Daoy (cell line): ENCODE measurements around the gene NUAK1. TPM values are rescaled to one million over a fixed set of nuclear protein-coding genes. Genes with fewer than 3 reads are reported as not detected.
A peak's percentile ranks its signal among the peaks of the same experiment; 100 is the strongest.

Source experiments
- DNase-seq: peaks from one replicate; pipeline ENCODE4 v3.0.0-alpha.2; 2015; ENCODE audit warnings: low read depth
- total RNA-seq: library from RNA; depleted of rRNA; stranded (reverse); fragments of >200 nt; shearing (Covaris generic); gene quantifications from 2 replicates; pipeline ENCODE4 v1.2.3, GENCODE V29; 2014

The NUAK1 gene
- total RNA-seq, 1 experiment from 2014 or later = 31.3 TPM

DNA sequence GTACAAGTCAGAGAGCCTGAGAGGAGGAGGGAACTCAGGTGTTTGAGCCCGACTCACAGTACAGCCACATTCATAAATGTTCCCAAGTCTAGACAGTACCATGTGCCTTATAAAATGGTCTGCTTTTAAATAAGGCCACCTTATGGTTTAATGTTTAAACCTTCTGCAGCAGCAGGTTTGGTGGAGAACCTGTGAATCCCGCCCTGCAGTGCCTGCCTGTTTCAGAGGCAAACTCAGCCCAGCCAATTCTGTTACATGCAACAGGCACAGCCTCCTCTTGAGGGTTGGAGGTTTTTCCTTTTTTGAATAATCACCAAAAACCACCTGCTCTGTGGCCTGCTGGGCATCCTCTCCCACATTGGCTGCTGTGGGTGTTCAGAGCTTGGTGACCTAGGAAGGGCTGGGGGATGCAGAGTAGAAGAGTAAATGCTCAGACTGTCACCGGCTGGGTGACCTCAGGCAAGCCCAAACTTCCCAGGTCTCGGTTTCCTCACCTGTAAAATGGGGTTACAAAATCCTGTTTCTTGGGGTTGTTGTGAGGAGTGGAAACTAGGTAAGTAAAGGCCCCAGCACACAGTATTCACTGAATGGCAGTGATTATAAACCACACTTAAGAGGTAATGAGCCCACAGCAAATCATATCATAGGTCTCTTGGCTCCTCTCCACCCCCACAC, 28.0 kb downstream of the NUAK1 start:
- DNase-seq = no peak

DNA sequence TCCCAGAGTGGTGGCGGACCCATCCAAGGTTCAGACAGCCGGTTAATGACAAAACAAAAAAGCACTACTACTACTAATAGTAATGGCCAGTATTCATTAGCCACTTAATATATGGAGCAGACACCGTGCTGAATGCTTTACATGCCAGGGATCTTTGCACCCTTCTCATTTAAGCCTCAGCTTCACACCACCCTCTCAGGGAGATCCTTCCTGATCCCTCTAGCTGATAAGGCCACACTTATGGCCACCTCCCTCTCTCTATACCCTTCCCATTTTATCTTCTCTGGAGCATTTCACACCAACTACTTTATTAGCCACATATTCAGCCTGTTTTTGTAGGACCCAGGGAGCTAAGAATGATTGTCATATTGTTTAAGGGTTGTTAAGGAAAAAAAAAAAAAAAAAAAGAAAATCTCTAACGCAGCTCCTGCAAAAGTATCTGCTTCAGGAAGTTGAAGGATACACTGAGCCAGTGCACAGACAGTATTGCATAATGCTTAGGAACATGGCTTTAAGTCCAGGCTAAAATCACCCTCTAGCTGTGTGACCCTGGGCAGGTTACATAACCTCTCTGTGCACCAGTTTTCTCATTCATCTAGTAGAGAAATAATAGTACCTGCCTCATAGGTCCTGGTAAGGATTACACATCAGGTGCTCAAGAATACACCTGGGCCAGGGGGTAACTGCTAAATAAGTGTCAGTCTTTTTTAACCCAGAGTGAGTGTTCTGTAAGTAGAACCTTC, 29.4 kb downstream of the NUAK1 start:
- no peak for DNase-seq

DNA sequence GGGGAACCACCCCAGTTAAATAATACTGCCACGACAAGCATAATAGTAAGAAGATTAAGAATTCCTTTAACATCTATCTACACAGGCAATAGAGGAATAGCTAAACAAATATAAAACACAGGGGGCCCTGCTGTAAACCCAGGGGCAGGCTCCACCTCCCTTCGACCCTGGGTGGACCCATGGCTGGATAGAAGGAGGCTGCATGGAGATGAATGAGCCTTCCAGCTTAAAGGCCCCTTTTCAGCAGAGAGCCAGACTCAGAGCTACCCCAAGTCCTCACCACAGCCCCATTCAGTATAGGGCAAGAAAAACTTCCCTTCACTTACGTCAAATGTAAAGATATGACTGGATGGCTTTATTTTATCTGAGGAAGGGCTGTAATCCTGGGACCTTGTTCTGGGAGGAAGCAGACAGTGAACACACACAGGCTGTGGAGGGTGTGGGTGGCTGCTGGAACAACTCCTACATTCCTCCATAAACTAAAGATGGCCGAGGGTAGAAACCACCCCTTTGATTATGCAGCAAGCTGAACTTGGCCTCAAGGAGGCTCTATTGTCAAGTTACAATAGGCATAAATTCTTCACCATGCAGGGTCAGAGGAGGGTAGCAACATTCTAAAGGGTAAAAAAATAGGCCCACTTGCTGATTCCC, 30.4 kb downstream of the NUAK1 start:
- peak; percentile 71 for DNase-seq

- DNase-seq = no peak
Observed at GRCh38 chr12:106107566-106107965, 31.2 kb downstream of the NUAK1 start.

DNA sequence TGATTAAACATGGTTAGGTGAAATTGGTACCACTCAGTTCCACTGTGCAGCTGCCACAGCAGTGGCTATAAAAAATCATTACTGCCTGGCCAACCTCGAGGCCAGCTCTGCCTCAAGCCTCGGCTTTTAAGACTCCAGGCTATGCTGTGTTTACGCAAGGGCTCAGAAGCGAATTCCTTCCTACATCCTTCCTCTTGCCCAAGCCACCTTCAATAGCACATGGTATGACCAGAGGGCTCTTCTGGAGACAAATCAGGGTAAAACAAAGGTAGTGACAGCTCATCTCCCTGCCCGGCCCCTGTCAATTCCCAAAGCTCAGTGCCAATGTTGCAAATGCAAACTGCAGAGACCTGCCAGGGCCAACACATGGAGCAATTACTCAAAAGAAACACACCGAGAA, 31.9 kb downstream of the NUAK1 start:
- DNase-seq = peak; percentile 60

DNA sequence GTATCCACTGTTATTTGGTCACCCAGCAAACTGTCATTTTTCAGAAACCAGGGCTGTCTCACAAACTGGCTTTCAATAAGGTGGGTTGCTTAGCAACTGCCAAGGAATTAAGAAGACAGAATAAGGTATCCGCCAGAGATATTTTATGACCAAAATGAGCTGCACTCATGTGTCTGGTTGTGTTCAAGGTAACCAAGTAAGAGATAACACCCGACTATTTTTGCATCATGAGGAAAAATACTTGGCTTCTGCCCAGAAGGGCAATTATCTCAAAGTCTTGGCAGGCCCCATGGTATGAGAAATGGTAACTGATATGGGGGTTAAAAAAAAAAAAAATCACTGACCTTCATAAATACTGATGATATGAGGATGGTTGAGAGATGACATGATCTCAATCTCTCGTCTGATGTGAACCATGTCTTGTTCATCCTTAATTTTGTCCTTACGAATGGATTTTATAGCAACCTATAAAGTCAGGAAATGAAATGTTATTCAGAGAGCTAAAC, 32.6 kb downstream of the NUAK1 start:
- DNase-seq = peak; percentile 56

DNA sequence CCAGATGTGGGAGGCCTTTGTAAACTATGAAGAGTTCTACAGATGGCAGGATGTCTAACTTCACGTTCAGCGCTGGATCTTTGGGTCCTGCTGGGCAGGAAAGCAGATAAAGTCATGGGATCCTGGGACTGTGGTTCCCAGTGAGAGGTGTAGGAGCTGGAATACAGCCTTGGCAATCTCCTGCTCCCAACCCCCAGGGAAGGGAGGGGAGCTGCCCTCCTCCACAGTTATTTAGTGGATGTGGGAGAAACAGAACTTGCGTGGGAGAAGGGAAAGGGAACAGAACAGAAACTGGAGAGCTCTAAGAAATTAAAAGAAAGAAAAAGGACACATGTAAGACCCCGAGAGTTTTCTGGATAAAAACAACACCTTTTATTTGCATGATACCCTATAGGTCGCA, 37.0 kb downstream of the NUAK1 start:
- DNase-seq = no peak

DNA sequence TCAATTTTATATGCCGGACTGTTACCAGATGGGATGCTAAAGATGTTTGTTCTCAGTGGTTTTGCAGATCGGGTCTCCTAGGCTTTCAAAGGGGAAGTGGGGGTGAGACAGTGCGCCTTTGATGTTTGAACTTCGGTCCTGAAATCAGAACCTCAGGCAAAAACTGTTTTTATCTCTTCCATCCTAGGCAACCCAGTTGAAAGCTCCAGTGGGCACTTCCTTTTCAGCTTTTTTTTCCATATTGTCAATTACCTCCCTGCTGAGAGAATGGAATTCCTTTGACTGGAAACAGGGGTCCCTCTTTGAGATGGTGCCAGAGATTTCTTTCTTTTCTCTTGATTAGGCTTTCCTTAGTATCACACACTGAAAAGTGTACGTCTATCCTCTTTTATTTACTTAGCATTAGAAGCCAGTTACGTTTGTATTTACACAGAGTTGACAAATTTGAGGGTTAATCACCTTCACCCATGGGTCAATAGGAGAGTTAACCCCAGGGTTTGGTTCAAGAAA, 40.0 kb downstream of the NUAK1 start:
- no peak for DNase-seq

- peak; percentile 53 for DNase-seq
Observed at GRCh38 chr12:106097011-106097410, 41.7 kb downstream of the NUAK1 start.

- DNase-seq = no peak
Observed at GRCh38 chr12:106096376-106096775, 42.4 kb downstream of the NUAK1 start.

DNA sequence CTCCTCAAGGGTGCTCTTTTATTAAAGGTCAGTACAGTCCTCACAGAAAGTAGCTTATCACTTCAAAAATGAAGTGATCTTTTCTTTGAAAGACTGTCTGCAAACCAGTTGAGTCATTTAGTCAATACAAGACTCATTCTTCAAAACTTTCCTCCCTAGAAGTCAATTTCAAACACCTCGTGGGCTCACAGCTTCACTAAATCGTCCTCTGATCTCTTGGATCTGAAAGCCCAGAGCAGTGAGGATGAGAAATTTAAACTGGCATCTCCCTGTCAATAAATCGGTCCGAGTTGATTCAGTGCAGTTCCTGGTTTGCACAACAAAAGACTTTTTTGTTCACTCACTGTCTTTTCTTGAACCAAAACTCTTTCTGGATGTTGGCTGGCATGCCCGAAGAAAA, 44.5 kb downstream of the NUAK1 start:
- no peak for DNase-seq

DNA sequence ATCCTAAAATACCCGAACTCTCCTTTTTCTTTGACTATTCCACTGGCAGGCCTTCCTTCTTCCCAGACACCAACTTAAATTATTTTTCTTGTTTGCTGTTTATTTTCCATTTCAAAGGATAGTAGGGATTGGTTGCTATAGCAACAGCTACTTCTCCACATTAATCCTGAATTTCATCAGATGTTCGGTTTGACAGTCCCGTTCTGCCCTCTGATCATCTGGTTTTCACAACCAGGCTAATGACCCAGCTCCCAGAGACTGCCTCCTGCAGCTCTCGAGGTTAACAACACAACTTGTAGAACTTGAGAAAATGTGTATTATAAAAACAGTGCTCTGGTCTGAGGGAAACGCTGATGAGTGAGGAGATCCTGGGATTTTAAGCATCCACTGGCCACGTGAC, 45.5 kb downstream of the NUAK1 start:
- no peak for DNase-seq

- DNase-seq = peak; percentile 61
Observed at GRCh38 chr12:106091446-106091820, 47.3 kb downstream of the NUAK1 start.

GRCh38 chr12:106090591-106091445, 47.9 kb downstream of the NUAK1 start:
- DNase-seq = peak; percentile 80

- DNase-seq = no peak
Observed at GRCh38 chr12:106089935-106090334, 48.8 kb downstream of the NUAK1 start.

DNA sequence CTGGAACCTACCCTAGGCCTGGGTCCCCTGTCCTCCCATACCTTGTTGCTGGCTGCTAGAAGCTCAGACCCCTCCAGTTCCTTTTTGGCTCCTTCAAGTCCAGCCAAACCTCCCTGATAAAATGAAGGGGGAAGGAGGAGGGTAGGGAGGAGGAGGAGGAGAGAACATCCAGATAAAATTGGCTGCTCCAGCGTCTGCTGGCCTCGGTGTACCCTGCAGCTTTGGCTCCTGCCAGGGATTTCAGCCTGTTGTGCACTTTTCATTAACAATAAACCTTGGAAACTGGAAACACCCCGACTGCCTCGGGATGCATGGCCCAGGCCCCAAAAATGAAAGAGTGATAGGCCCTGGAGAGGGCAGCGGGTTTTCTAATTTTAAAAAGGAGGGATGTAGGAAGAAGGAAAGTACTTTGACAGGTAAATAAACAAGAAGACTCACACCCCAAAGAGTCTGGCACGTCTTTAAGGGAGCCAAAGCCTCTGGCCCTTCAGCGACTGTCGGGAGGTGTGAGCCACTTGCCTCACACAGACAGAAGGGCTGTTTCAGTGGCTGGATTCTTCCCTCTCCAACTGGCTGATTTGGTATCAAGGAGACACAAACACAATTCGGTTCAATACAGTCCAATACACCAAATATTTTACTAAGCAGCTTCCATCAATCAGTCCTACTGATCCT, 49.8 kb downstream of the NUAK1 start:
- DNase-seq = no peak

DNA sequence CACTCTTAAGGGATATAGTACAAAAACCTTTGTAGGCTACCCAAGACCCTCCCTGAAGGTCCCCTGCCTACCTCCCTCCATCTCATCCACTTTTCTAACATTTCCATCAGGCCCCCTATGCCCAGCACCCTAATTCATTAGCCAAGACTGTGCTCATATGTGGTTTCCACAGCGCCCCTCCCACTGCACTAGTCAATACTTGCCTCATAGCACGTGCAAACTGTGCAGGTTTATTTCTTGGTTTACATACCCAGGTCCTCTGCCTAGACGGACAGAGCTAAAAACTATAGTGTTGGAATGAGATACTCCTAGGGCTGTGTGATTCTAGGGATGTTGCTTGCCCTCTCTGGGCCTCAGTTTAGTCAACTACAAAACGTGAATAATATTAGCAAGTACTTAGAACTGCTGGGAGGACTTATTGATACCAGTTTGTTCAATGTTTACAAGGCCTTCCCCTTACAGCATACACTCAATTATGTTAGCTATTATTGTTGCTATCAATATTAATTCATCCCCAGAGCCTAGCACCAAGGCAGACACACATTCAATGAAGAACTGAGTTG, 50.4 kb downstream of the NUAK1 start:
- no peak for DNase-seq

DNA sequence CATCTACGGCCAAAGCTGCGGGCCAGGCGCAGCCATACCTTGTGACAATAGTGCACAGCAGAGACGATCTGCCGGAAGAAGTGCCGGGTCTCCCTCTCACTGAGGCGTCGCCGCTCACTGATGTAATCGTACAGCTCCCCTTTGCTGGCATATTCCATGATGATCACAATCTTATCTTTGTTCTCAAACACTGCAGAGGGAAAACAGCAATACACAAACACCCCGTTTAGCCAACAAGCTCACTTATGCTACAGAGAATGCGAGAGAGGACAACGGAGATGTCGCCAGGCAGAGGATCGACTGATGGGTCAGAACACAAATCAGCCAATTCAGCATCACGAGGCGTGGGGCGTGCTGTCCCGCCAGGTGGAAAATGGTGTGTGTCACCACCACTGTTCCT, 52.1 kb downstream of the NUAK1 start:
- no peak for DNase-seq

DNA sequence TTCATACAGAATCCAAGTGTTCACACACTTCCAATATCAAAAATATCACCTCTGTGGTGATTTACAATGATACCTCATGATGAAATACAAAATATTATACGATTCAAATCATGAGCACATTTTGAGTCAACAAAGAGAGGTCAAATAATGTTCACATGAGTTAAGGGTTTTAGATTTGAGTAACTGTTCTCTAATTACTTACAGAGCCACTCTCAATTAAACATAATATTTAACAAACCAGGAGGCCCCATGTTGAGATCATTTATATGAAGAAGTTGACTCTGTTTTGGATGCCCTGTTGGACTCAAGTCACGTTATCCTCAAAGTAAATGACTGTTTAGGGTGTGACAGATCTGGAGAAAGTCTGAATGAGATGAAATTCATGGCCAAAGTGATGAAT, 53.5 kb downstream of the NUAK1 start:
- DNase-seq = no peak

DNA sequence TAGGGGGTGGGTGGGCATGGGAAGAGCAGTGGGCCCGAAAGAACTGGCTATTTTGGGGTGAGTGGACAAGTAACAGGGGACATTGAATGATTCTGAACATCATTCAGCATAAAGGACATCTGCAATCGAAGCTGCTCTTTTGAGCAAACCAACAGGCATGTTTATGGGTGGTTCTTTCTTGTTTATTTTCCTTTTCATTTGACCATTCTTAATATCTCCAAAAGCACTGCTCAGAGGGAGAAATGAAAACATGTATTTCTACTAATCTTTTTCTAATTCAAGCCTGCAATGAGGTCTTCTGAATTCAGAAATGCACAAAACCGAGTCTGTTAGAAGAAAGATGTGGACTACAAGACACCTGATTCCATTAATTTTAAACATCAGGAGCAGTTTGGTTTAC, 54.0 kb downstream of the NUAK1 start:
- no peak for DNase-seq
